ENCODE results near the gene FILIP1.

DNA sequence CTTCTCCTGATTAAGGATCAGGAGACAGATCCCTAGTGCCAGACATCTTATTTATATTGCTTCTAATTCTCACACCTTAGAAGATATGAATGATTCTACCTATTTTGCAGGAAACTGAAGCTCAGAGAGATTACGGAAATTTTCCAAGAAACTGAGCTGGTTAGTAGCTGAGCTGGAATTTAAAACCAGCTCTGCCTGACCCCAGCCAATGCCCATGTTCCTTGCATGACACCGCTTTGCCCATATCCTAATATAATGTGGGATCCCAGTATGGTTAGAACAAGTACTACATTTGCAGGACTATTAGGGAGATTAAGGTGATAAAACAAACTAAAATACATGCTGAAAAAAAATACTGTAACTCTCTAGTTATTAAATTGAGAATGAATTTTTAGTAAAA is 210.9 kb downstream of the FILIP1 start:
- TF ChIP-seq EP300 (IDR thresholded peaks at IDR 0.05; ENCODE audit: borderline replicate concordance) (no peak), REST (IDR thresholded peaks at IDR 0.05; ENCODE audit: low read depth) (no peak), TEAD4 (IDR thresholded peaks at IDR 0.05) (no peak), TAF1 (IDR thresholded peaks at IDR 0.05; ENCODE audit: low read depth) (no peak), RAD21 (IDR thresholded peaks at IDR 0.05; ENCODE audit: low read depth) (no peak), YY1 (IDR thresholded peaks at IDR 0.05; ENCODE audit: low read depth) (no peak), USF1 (IDR thresholded peaks at IDR 0.05) (no peak)
